DOHH2 (cell line): Measurements from ENCODE around the gene C16orf78.

Experiments used
- CTCF ChIP-seq: fragments of 200-600 bp; sonication (generic); IDR thresholded peaks from one replicate; pipeline ENCODE4 v1.5.1; 2014; ENCODE audit warnings: antibody characterized with exemption, mild to moderate bottlenecking, low read depth, low read length; ENCODE audit not compliant: poor library complexity, severe bottlenecking
- EZH2phosphoT487 ChIP-seq: fragments of 200-600 bp; sonication (generic); IDR thresholded peaks from 2 replicates; pipeline ENCODE4 v1.6.1; 2017; ENCODE audit warnings: borderline replicate concordance, mild to moderate bottlenecking, antibody characterized with exemption, low read length, moderate library complexity, mixed read lengths

GRCh38 chr16:49439676-49440075, 66.1 kb downstream of the C16orf78 start:
- TF ChIP-seq CTCF (no peak), EZH2phosphoT487 (no peak)
